A549 (cell line): ENCODE results near the gene PRSS12. TPM values are rescaled to one million over a fixed set of nuclear protein-coding genes. Genes with fewer than 3 reads are reported as not detected.

Experiments used
- ATAC-seq, 2 experiments: fragments of 200-7000 bp in 1 of 2; fragments of >200 bp in 1 of 2; cut with Nextera tagmentation in 1 of 2; cut with Tn5 transposase in 1 of 2; 3 replicates each; pipeline versions ENCODE4 v1.8.0 to v1.9.1; 2018 to 2020; ENCODE audit warnings: mild to moderate bottlenecking in 1 of 2, moderate library complexity in 1 of 2
- CTCF ChIA-PET: fragments of 300-600 bp; sonication (Branson Sonifier 250); formaldehyde crosslinking; extraction: SDS; loops from one replicate; lab custom pipeline; 2021; ENCODE audit warnings: antibody characterized with exemption, inconsistent platforms; lab: Yijun Ruan, JAX
- POLR2A ChIA-PET: fragments of 350-600 bp; formaldehyde crosslinking; extraction: SDS; loops from one replicate; lab custom pipeline; 2021; ENCODE audit warnings: antibody characterized with exemption, inconsistent platforms; lab: Yijun Ruan, JAX
- DNase-seq, 2 experiments: peaks; one replicate each; pipeline versions ENCODE4 v3.0.0 to v3.0.0-alpha.2; 2011 to 2016; ENCODE audit warnings: low read depth in 1 of 2, low spot score in 1 of 2
- FAIRE-seq: peaks from 2 replicates; lab custom pipeline; 2011; peaks lifted over from hg19 to GRCh38; lab: Jason Lieb, UNC
- H3K27ac ChIP-seq, 2 experiments: fragments of >200 bp; sonication (Bioruptor Twin); formaldehyde crosslinking; 3 replicates each; pipeline ENCODE4 v1.5.1; 2016 to 2017
- H3K4me1 ChIP-seq: fragments of >200 bp; sonication (Bioruptor Twin); formaldehyde crosslinking; 3 replicates; pipeline ENCODE4 v1.6.1; 2016
- H3K4me2 ChIP-seq: fragments of >200 bp; sonication (Bioruptor Twin); formaldehyde crosslinking; 3 replicates; pipeline ENCODE4 v1.6.1; 2016
- H3K4me3 ChIP-seq: fragments of >200 bp; sonication (Bioruptor Twin); formaldehyde crosslinking; 3 replicates; pipeline ENCODE4 v1.5.1; 2016
- H3K9me3 ChIP-seq: fragments of >200 bp; sonication (Bioruptor Twin); formaldehyde crosslinking; 3 replicates; pipeline ENCODE4 v1.6.1; 2016
- CEBPB ChIP-seq, 2 experiments: fragments of >200 bp in 1 of 2; sonication (Bioruptor Twin) in 1 of 2; formaldehyde crosslinking in 1 of 2; IDR thresholded peaks; 2 replicates each; pipeline ENCODE4 v1.6.1; 2012 to 2016
- ESRRA ChIP-seq: fragments of 150-350 bp; IDR thresholded peaks from 2 replicates; pipeline ENCODE4 v1.6.1; 2014; ENCODE audit warnings: mild to moderate bottlenecking, low read length, borderline replicate concordance
- FOSL2 ChIP-seq, 2 experiments: fragments of 450-650 bp in 1 of 2; fragments of >200 bp in 1 of 2; sonication (Bioruptor Twin) in 1 of 2; formaldehyde crosslinking; IDR thresholded peaks; 2 replicates each; pipeline versions ENCODE4 v1.5.0 to v1.6.1; 2016 to 2020; ENCODE audit warnings: mild to moderate bottlenecking in 1 of 2, moderate library complexity in 1 of 2
- FOXS1 ChIP-seq: fragments of 250-450 bp; sonication (Bioruptor Pico); IDR thresholded peaks from 2 replicates; pipeline ENCODE4 v1.5.0; 2020; ENCODE audit warnings: mild to moderate bottlenecking, moderate library complexity
- HDAC2 ChIP-seq: fragments of 200-600 bp; sonication (generic); IDR thresholded peaks from 2 replicates; pipeline ENCODE4 v1.6.1; 2016
- HOXB5 ChIP-seq: fragments of 250-450 bp; sonication (Bioruptor Pico); IDR thresholded peaks from 2 replicates; pipeline ENCODE4 v1.5.0; 2020; ENCODE audit warnings: mild to moderate bottlenecking, moderate library complexity
- JUN ChIP-seq, 2 experiments: fragments of >200 bp; sonication (Bioruptor Twin); formaldehyde crosslinking; IDR thresholded peaks; 2 replicates in 1 of 2; 3 replicates in 1 of 2; pipeline ENCODE4 v1.6.1; 2016 to 2017
- JUNB ChIP-seq: fragments of >200 bp; sonication (Bioruptor Twin); formaldehyde crosslinking; IDR thresholded peaks from 2 replicates; pipeline ENCODE4 v1.6.1; 2016
- MAFK ChIP-seq: fragments of 450-650 bp; IDR thresholded peaks from 2 replicates; pipeline ENCODE4 v1.6.1; 2014; ENCODE audit not compliant: partially characterized antibody
- MAZ ChIP-seq: fragments of 150-350 bp; IDR thresholded peaks from 2 replicates; pipeline ENCODE4 v1.6.1; 2014; ENCODE audit warnings: antibody characterized with exemption, low read depth, low read length, borderline replicate concordance
- NPAS2 ChIP-seq: fragments of 250-450 bp; sonication (Bioruptor Pico); IDR thresholded peaks from 2 replicates; pipeline ENCODE4 v1.8.0; 2022; ENCODE audit warnings: mild to moderate bottlenecking, moderate library complexity, borderline replicate concordance
- POLR2A ChIP-seq: IDR thresholded peaks from 2 replicates; pipeline ENCODE4 v1.6.1; 2012; ENCODE audit warnings: mild to moderate bottlenecking, low read length
- POLR2AphosphoS2 ChIP-seq: conservative IDR thresholded peaks from 2 replicates; pipeline ENCODE4 v1.6.1; 2012; ENCODE audit warnings: low read length, improper control_type of control experiment, inconsistent platforms
- RARB ChIP-seq: fragments of 250-450 bp; sonication (Bioruptor Pico); IDR thresholded peaks from 2 replicates; pipeline ENCODE4 v1.8.0; 2021; ENCODE audit warnings: mild to moderate bottlenecking, moderate library complexity
- RCOR1 ChIP-seq: fragments of 150-350 bp; IDR thresholded peaks from 2 replicates; pipeline ENCODE4 v1.6.1; 2014; ENCODE audit warnings: antibody characterized with exemption, low read length, low read depth
- RFX5 ChIP-seq: fragments of 450-650 bp; IDR thresholded peaks from 2 replicates; pipeline ENCODE4 v1.7.1; 2014; ENCODE audit warnings: antibody characterized with exemption, mild to moderate bottlenecking, moderate library complexity
- SMC3 ChIP-seq: fragments of >200 bp; sonication (Bioruptor Twin); formaldehyde crosslinking; IDR thresholded peaks from 3 replicates; pipeline ENCODE4 v1.6.1; 2018; ENCODE audit warnings: inconsistent platforms
- TP53 ChIP-seq: fragments of 250-450 bp; sonication (Bioruptor Pico); IDR thresholded peaks from 2 replicates; pipeline ENCODE4 v1.5.0; 2021; ENCODE audit warnings: mild to moderate bottlenecking, moderate library complexity
- ZFP36 ChIP-seq: fragments of 450-650 bp; IDR thresholded peaks from 2 replicates; pipeline ENCODE4 v1.6.1; 2014; ENCODE audit warnings: borderline replicate concordance; ENCODE audit not compliant: partially characterized antibody
- ZNF302 ChIP-seq: fragments of 250-450 bp; sonication (Bioruptor Pico); IDR thresholded peaks from 2 replicates; pipeline ENCODE4 v1.9.0; 2021; ENCODE audit warnings: inconsistent platforms, mild to moderate bottlenecking, moderate library complexity
- ZSCAN20 ChIP-seq: fragments of 250-450 bp; sonication (Bioruptor Pico); IDR thresholded peaks from 2 replicates; pipeline ENCODE4 v1.8.0; 2022; ENCODE audit warnings: mild to moderate bottlenecking, moderate library complexity
- WGBS: methylation state at CpG from one replicate; pipeline ENCODE4 v1.1.6; 2017; ENCODE audit errors: missing lambda C conversion rate; 5-methylcytosine and 5-hydroxymethylcytosine counted together
- polyA plus RNA-seq, 4 experiments: library from polyadenylated mRNA; depleted of rRNA in 3 of 4; stranded (reverse); fragments of >200 nt; fragmentation: RNase III in 1 of 4; extraction: RNeasy Plus Mini Kit Qiagen cat#74134 plus additional on column Dnase treatment in 1 of 4; gene quantifications; 2 replicates in 3 of 4; 3 replicates in 1 of 4; pipeline ENCODE4 v1.2.3, GENCODE V29; 2011 to 2017
- TF ChIP-seq, protein P1 (sequence below): IDR thresholded peaks from 2 replicates; pipeline ENCODE4 v1.6.1; 2012; ENCODE audit warnings: low read depth, borderline replicate concordance
- TF ChIP-seq, protein P2 (sequence below): fragments of 150-350 bp; IDR thresholded peaks from 2 replicates; pipeline ENCODE4 v1.6.1; 2014; ENCODE audit warnings: low read depth, mild to moderate bottlenecking, low read length
- TF ChIP-seq, protein P3 (sequence below): fragments of 250-450 bp; sonication (Bioruptor Pico); IDR thresholded peaks from 2 replicates; pipeline ENCODE4 v1.5.0; 2020; ENCODE audit warnings: low read depth, mild to moderate bottlenecking, moderate library complexity
- TF ChIP-seq, protein P4 (sequence below): fragments of 200-600 bp; sonication (generic); IDR thresholded peaks from 2 replicates; pipeline ENCODE4 v1.6.1; 2016; ENCODE audit warnings: antibody characterized with exemption, mild to moderate bottlenecking, moderate library complexity
- TF ChIP-seq, protein P5 (sequence below): fragments of 250-450 bp; sonication (Bioruptor Pico); IDR thresholded peaks from 2 replicates; pipeline ENCODE4 v1.5.0; 2021; ENCODE audit warnings: mild to moderate bottlenecking, moderate library complexity, borderline replicate concordance

PRSS12 gene
- polyA plus RNA-seq, 2 of the 4 experiments (the other 2 are of a cell fraction): 0.34 to 0.36 TPM

DNA sequence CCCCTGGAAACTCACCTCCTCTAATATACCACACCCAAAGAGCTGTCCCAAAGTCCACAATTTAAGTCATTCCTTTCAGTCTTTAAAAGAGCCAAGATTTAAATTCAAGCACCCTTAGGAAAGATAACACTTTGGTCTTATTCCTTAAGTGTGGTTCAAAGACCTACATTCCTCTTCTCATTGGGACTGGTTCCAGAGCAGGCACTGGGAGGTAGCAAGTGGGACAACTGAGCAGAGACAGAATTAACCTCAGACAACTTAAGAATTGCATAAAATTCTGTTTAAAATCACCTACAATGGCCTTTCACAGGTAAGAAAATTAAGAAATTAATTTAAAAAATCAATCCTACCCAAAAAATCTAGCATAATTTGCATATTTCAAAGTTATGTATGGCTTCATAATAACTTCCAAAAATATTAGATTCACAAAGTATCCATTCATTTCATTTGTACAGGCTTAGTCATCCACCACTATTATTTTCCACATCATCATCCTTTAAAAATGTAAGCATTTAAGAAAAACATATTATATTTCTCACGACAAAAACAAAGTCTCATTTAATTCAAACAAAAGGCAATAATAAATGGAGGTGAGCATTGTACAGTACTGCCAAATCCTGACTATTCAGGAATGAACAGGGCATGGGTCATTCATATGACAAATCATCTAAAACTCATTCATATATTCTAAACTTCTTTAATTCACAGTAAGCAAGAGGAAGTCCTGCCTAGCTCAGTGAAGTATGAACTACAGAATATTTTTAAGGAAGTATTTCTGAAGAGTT lies 13.6 kb downstream of the PRSS12 start:
- H3K4me1 ChIP-seq: no peaks in the 10 kb centered on the region
- no peak for FAIRE-seq
- CTCF ChIA-PET: no interaction called here
- no peak overlapping the region for H3K4me3 ChIP-seq
- H3K4me2 ChIP-seq: no peak overlapping the region
- POLR2A ChIA-PET: no interaction called here
- ATAC-seq: no peak
- WGBS: 17% methylated on average over 1 of the region's 1 CpG
- DNase-seq: no peak
- TF ChIP-seq, protein P1, sequence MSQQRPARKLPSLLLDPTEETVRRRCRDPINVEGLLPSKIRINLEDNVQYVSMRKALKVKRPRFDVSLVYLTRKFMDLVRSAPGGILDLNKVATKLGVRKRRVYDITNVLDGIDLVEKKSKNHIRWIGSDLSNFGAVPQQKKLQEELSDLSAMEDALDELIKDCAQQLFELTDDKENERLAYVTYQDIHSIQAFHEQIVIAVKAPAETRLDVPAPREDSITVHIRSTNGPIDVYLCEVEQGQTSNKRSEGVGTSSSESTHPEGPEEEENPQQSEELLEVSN: no peak
- TF ChIP-seq POLR2A (no peak), ZSCAN20 (no peak), SMC3 (no peak), NPAS2 (CRISPR knock-in tag) (no peak), FOXS1 (CRISPR knock-in tag) (no peak), CEBPB (IDR thresholded peaks at IDR 0.05) (no peak), HDAC2 (no peak), MAFK (no peak), ZNF302 (CRISPR knock-in tag) (no peak), RARB (CRISPR knock-in tag) (no peak), POLR2AphosphoS2 (no peak), ZFP36 (no peak)
- TF ChIP-seq, protein P2, sequence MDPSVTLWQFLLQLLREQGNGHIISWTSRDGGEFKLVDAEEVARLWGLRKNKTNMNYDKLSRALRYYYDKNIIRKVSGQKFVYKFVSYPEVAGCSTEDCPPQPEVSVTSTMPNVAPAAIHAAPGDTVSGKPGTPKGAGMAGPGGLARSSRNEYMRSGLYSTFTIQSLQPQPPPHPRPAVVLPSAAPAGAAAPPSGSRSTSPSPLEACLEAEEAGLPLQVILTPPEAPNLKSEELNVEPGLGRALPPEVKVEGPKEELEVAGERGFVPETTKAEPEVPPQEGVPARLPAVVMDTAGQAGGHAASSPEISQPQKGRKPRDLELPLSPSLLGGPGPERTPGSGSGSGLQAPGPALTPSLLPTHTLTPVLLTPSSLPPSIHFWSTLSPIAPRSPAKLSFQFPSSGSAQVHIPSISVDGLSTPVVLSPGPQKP: no peak
- TF ChIP-seq, protein P3, sequence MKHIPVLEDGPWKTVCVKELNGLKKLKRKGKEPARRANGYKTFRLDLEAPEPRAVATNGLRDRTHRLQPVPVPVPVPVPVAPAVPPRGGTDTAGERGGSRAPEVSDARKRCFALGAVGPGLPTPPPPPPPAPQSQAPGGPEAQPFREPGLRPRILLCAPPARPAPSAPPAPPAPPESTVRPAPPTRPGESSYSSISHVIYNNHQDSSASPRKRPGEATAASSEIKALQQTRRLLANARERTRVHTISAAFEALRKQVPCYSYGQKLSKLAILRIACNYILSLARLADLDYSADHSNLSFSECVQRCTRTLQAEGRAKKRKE (CRISPR knock-in tag): no peak
- no peak overlapping the region for H3K27ac ChIP-seq
- no peaks in the 10 kb centered on the region for H3K9me3 ChIP-seq

DNA sequence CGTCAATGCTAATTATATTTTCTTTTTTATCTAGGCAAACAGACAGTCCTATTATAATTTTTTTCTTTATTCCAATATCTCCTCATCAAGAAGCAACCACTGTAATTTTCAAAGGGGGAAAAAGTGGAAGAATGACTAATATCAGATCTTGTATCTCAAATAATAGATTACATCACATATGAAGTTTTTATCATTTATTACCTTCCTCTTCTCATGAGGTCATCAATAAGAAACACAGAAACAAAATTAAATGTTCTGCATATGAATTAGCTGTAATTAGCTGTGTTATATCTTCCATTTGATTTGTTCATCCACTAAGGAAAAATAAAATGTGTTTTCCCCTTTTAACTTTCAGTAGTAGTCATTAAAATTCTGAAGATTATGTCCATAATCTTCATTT lies 14.3 kb downstream of the PRSS12 start:
- no peak overlapping the region for H3K4me3 ChIP-seq
- ATAC-seq: no peak
- H3K27ac ChIP-seq: no peak overlapping the region
- DNase-seq: no peak
- no peaks in the 10 kb centered on the region for H3K9me3 ChIP-seq
- ChIA-PET POLR2A (no interaction called here), CTCF (interaction anchor here (0.9 kb wide), 1 partner anchor 15 kb away, joined by 3 read pairs; the partner anchor contains the start of gene PRSS12)
- no peak overlapping the region for H3K4me2 ChIP-seq
- WGBS: 45% methylated on average over 1 of the region's 1 CpG
- H3K4me1 ChIP-seq: no peaks in the 10 kb centered on the region
- no peak for FAIRE-seq
- TF ChIP-seq, protein P4, sequence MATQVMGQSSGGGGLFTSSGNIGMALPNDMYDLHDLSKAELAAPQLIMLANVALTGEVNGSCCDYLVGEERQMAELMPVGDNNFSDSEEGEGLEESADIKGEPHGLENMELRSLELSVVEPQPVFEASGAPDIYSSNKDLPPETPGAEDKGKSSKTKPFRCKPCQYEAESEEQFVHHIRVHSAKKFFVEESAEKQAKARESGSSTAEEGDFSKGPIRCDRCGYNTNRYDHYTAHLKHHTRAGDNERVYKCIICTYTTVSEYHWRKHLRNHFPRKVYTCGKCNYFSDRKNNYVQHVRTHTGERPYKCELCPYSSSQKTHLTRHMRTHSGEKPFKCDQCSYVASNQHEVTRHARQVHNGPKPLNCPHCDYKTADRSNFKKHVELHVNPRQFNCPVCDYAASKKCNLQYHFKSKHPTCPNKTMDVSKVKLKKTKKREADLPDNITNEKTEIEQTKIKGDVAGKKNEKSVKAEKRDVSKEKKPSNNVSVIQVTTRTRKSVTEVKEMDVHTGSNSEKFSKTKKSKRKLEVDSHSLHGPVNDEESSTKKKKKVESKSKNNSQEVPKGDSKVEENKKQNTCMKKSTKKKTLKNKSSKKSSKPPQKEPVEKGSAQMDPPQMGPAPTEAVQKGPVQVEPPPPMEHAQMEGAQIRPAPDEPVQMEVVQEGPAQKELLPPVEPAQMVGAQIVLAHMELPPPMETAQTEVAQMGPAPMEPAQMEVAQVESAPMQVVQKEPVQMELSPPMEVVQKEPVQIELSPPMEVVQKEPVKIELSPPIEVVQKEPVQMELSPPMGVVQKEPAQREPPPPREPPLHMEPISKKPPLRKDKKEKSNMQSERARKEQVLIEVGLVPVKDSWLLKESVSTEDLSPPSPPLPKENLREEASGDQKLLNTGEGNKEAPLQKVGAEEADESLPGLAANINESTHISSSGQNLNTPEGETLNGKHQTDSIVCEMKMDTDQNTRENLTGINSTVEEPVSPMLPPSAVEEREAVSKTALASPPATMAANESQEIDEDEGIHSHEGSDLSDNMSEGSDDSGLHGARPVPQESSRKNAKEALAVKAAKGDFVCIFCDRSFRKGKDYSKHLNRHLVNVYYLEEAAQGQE: no peak
- TF ChIP-seq HOXB5 (CRISPR knock-in tag) (no peak), JUN (IDR thresholded peaks at IDR 0.05) (no peak), ESRRA (no peak), MAZ (no peak), ZFP36 (no peak), RCOR1 (no peak), NPAS2 (CRISPR knock-in tag) (no peak), FOSL2 (IDR thresholded peaks at IDR 0.05) (no peak), FOSL2 (CRISPR knock-in tag; IDR thresholded peaks at IDR 0.05) (no peak), JUNB (no peak), TP53 (no peak), RFX5 (no peak)
- TF ChIP-seq, protein P5, sequence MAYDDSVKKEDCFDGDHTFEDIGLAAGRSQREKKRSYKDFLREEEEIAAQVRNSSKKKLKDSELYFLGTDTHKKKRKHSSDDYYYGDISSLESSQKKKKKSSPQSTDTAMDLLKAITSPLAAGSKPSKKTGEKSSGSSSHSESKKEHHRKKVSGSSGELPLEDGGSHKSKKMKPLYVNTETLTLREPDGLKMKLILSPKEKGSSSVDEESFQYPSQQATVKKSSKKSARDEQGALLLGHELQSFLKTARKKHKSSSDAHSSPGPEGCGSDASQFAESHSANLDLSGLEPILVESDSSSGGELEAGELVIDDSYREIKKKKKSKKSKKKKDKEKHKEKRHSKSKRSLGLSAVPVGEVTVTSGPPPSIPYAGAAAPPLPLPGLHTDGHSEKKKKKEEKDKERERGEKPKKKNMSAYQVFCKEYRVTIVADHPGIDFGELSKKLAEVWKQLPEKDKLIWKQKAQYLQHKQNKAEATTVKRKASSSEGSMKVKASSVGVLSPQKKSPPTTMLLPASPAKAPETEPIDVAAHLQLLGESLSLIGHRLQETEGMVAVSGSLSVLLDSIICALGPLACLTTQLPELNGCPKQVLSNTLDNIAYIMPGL: no peak
- TF ChIP-seq, protein P3 (CRISPR knock-in tag): no peak
- TF ChIP-seq, protein P1: no peak
